Activated CD4-positive, alpha-beta T cell treated with anti-CD3 and anti-CD28 coated beads, Interleukin-2, amount 10 ng/mL, durations not matched to agents 7 days and 5 days (primary cell): ENCODE measurements around the gene EIF4E. TPM values are rescaled to one million over a fixed set of nuclear protein-coding genes. Genes with fewer than 3 reads are reported as not detected.
"Not testable (repeated sequence)": the region's sequence is repeated elsewhere in the genome, so short reads cannot be mapped to it uniquely, and the experiment has no call there.

Experiments used
- CTCF ChIA-PET: fragments of 350-600 bp; sonication (Branson Sonifier 250); formaldehyde crosslinking; loops from one replicate; lab custom pipeline; 2021; ENCODE audit warnings: antibody characterized with exemption; lab: Charles Lee
- POLR2A ChIA-PET: fragments of 350-600 bp; sonication (Branson Sonifier 250); formaldehyde crosslinking; loops from one replicate; lab custom pipeline; 2021; ENCODE audit warnings: antibody characterized with exemption; lab: Charles Lee
- DNase-seq: peaks from one replicate; pipeline ENCODE4 v3.0.0-alpha.2; 2020
- H3K27ac Mint-ChIP-seq: one replicate; pipeline ENCODE4 v1.8.0; 2021; ENCODE audit warnings: mild to moderate bottlenecking, moderate library complexity, mixed read lengths
- H3K27me3 Mint-ChIP-seq: one replicate; pipeline ENCODE4 v1.8.0; 2021; ENCODE audit warnings: mixed read lengths
- H3K36me3 Mint-ChIP-seq: one replicate; pipeline ENCODE4 v1.8.0; 2021; ENCODE audit warnings: low read depth, mixed read lengths
- H3K4me1 Mint-ChIP-seq: one replicate; pipeline ENCODE4 v1.8.0; 2021; ENCODE audit warnings: mixed read lengths
- H3K4me3 Mint-ChIP-seq: one replicate; pipeline ENCODE4 v1.8.0; 2021; ENCODE audit warnings: mild to moderate bottlenecking, moderate library complexity, mixed read lengths
- H3K9me3 Mint-ChIP-seq: one replicate; pipeline ENCODE4 v1.8.0; 2021; ENCODE audit warnings: mixed read lengths
- total RNA-seq, 2 experiments: library from RNA; stranded (reverse); gene quantifications; one replicate each; pipeline ENCODE4 v1.2.3, GENCODE V29; 2021

Gene EIF4E
- total RNA-seq, 2 experiments from 2014 or later, result 83.7 to 101 TPM

GRCh38 chr4:98891478-98892337 is 37.2 kb downstream of the EIF4E start:
- POLR2A ChIA-PET, result no interaction called here

GRCh38 chr4:98890702-98891455 is 38.1 kb downstream of the EIF4E start:
- ChIA-PET CTCF (interaction anchor here (1.2 kb wide), 1 partner anchor 22 kb away, joined by 5 read pairs; no protein-coding TSS in a partner anchor), POLR2A (no interaction called here)
- Mint-ChIP-seq H3K9me3 (no peaks in the 10 kb centered on the region), H3K4me3 (no peak overlapping the region), H3K27me3 (no peaks in the 10 kb centered on the region), H3K27ac (no peak overlapping the region), H3K36me3 (peaks cover 62% of the 10 kb centered on the region), H3K4me1 (no peaks in the 10 kb centered on the region)
- no peak for DNase-seq

More at GRCh38 chr4:98891478-98892337, 37.2 kb downstream of the EIF4E start:
- CTCF ChIA-PET, result interaction anchor here (1.2 kb wide), 1 partner anchor 21 kb away, joined by 5 read pairs; no protein-coding TSS in a partner anchor
- no peak overlapping the region for H3K27ac Mint-ChIP-seq
- H3K4me3 Mint-ChIP-seq, result no peak overlapping the region
- DNase-seq, result no peak
- no peaks in the 10 kb centered on the region for H3K27me3 Mint-ChIP-seq
- no peaks in the 10 kb centered on the region for H3K9me3 Mint-ChIP-seq
- peaks cover 61% of the 10 kb centered on the region for H3K36me3 Mint-ChIP-seq
- H3K4me1 Mint-ChIP-seq, result no peaks in the 10 kb centered on the region

- ChIA-PET CTCF (interaction anchor here (0.6 kb wide), 1 partner anchor 23 kb away, joined by 3 read pairs; no protein-coding TSS in a partner anchor), POLR2A (no interaction called here)
- no peak overlapping the region for H3K27ac Mint-ChIP-seq
- peaks cover 47% of the 10 kb centered on the region for H3K36me3 Mint-ChIP-seq
- no peak for DNase-seq
- H3K27me3 Mint-ChIP-seq, result no peaks in the 10 kb centered on the region
- H3K4me3 Mint-ChIP-seq, result no peak overlapping the region
- H3K4me1 Mint-ChIP-seq, result no peaks in the 10 kb centered on the region
- no peaks in the 10 kb centered on the region for H3K9me3 Mint-ChIP-seq
These were observed 41.8 kb downstream of the EIF4E start for GRCh38 chr4:98887145-98887544.

GRCh38 chr4:98886382-98886781 is 42.6 kb downstream of the EIF4E start:
- H3K27ac Mint-ChIP-seq, CTCF ChIA-PET, H3K4me1 Mint-ChIP-seq, H3K27me3 Mint-ChIP-seq, H3K4me3 Mint-ChIP-seq, H3K9me3 Mint-ChIP-seq, DNase-seq, POLR2A ChIA-PET: not testable (repeated sequence)
- peaks cover 48% of the 10 kb centered on the region for H3K36me3 Mint-ChIP-seq

- DNase-seq, POLR2A ChIA-PET, CTCF ChIA-PET, H3K27ac Mint-ChIP-seq, H3K4me1 Mint-ChIP-seq, H3K27me3 Mint-ChIP-seq, H3K9me3 Mint-ChIP-seq, H3K4me3 Mint-ChIP-seq: not testable (repeated sequence)
- H3K36me3 Mint-ChIP-seq, result peaks cover 40% of the 10 kb centered on the region
These were observed 48.0 kb downstream of the EIF4E start for GRCh38 chr4:98880884-98881283.

- Mint-ChIP-seq H3K27me3 (no peaks in the 10 kb centered on the region), H3K4me1 (no peaks in the 10 kb centered on the region), H3K36me3 (peaks cover 35% of the 10 kb centered on the region), H3K9me3 (no peaks in the 10 kb centered on the region), H3K27ac (no peak overlapping the region), H3K4me3 (no peak overlapping the region)
- ChIA-PET POLR2A (no interaction called here), CTCF (no interaction called here)
- no peak for DNase-seq
These were observed 49.4 kb downstream of the EIF4E start for GRCh38 chr4:98879515-98879914.

GRCh38 chr4:98873059-98873458 is 55.9 kb downstream of the EIF4E start:
- no peak overlapping the region for H3K27ac Mint-ChIP-seq
- ChIA-PET CTCF (interaction anchor here (0.7 kb wide), 1 partner anchor 407 kb away, joined by 4 read pairs; no protein-coding TSS in a partner anchor), POLR2A (no interaction called here)
- no peak for DNase-seq
- peaks cover under 1% of the 10 kb centered on the region for H3K27me3 Mint-ChIP-seq
- peaks cover 22% of the 10 kb centered on the region for H3K36me3 Mint-ChIP-seq
- H3K4me1 Mint-ChIP-seq, result peaks cover 7% of the 10 kb centered on the region
- H3K9me3 Mint-ChIP-seq, result no peaks in the 10 kb centered on the region
- H3K4me3 Mint-ChIP-seq, result no peak overlapping the region

- H3K4me3 Mint-ChIP-seq, POLR2A ChIA-PET, H3K4me1 Mint-ChIP-seq, H3K9me3 Mint-ChIP-seq, CTCF ChIA-PET, H3K27ac Mint-ChIP-seq, DNase-seq, H3K27me3 Mint-ChIP-seq: not testable (repeated sequence)
- peaks cover 18% of the 10 kb centered on the region for H3K36me3 Mint-ChIP-seq
These were observed 56.6 kb downstream of the EIF4E start for GRCh38 chr4:98872120-98872906.

- CTCF ChIA-PET, result no interaction called here
- H3K4me3 Mint-ChIP-seq, result no peak overlapping the region
- H3K9me3 Mint-ChIP-seq, result no peaks in the 10 kb centered on the region
- POLR2A ChIA-PET, result no interaction called here
- H3K27me3 Mint-ChIP-seq, result peaks cover 2% of the 10 kb centered on the region
- DNase-seq, result no peak
- peaks cover 2% of the 10 kb centered on the region for H3K4me1 Mint-ChIP-seq
- no peaks in the 10 kb centered on the region for H3K36me3 Mint-ChIP-seq
- H3K27ac Mint-ChIP-seq, result no peak overlapping the region
These were observed 61.3 kb downstream of the EIF4E start for GRCh38 chr4:98867648-98868047.

GRCh38 chr4:98865059-98865458 is 63.9 kb downstream of the EIF4E start:
- H3K36me3 Mint-ChIP-seq, result no peaks in the 10 kb centered on the region
- H3K4me1 Mint-ChIP-seq, result no peaks in the 10 kb centered on the region
- no peaks in the 10 kb centered on the region for H3K9me3 Mint-ChIP-seq
- CTCF ChIA-PET, result no interaction called here
- POLR2A ChIA-PET, result no interaction called here
- no peak overlapping the region for H3K4me3 Mint-ChIP-seq
- H3K27me3 Mint-ChIP-seq, result peaks cover 2% of the 10 kb centered on the region
- no peak overlapping the region for H3K27ac Mint-ChIP-seq
- no peak for DNase-seq

GRCh38 chr4:98864560-98864959 is 64.4 kb downstream of the EIF4E start:
- POLR2A ChIA-PET, result no interaction called here
- Mint-ChIP-seq H3K27me3 (peaks cover 2% of the 10 kb centered on the region), H3K4me3 (no peak overlapping the region), H3K9me3 (no peaks in the 10 kb centered on the region), H3K4me1 (no peaks in the 10 kb centered on the region), H3K27ac (no peak overlapping the region), H3K36me3 (no peaks in the 10 kb centered on the region)
- no peak for DNase-seq
- CTCF ChIA-PET, result no interaction called here

- ChIA-PET CTCF (interaction anchor here (0.6 kb wide), 1 partner anchor 410 kb away, joined by 3 read pairs; no protein-coding TSS in a partner anchor), POLR2A (no interaction called here)
- Mint-ChIP-seq H3K27ac (no peak overlapping the region), H3K9me3 (no peaks in the 10 kb centered on the region), H3K36me3 (no peaks in the 10 kb centered on the region), H3K27me3 (no peaks in the 10 kb centered on the region), H3K4me1 (no peaks in the 10 kb centered on the region), H3K4me3 (no peak overlapping the region)
- no peak for DNase-seq
These were observed 66.6 kb downstream of the EIF4E start for GRCh38 chr4:98862371-98862770.
